ENCODE data around the gene NCOA5.

NCOA5 gene

DNA sequence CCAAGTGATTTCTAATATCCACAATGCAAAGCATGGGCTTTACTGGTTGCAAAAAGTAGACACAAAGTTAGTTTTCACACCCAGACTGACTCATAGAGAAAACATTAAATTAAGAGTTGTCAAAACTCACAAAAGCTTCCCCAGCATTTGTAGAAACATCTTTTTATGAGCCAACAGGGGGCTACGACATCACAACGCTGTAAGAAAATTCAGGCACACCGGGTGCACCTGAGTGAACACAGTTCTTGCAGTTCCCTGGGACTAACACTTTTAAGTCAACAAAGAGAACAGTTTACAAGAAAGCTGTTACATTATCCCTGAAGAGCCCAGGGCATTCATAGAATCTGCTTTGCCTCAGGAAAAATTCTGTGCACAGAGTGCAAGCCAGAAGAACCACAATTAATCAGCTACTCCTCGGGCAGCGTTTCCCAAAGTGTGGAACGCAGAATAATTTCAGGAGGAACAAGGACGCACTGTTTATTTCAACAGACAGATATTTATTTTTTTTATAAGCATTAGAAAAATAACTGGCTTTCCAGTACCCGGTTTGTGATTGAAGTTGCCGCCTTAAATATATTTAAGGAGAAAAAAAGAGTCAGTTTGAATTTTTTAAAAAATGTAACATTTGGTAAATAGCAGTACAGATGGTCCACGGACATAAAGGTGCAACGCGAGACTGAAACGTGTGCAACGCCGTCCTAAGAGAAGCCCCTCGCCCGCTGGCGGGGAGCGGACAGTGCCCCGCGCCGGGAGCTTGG lies 1.2 kb downstream of the NCOA5 start:
- peak; percentile 38 for DNase-seq

DNA sequence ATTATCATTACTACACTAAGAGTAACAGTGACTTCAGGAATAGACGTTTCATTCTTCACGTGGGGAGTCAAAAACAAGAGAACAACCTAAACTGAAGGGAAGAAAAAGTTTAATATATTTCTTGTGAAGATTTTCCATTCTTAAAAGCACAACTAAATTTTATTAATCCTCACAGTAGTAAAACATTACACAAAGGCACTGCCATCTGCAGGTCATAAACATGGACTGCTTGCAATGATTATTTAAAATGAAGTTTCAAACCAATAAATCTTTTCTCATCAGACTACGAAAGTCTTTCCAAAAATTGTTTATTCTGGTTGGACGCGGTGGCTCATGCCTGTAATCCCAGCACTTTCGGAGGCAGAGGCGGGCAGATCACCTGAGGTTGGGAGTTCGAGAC lies 2.6 kb downstream of the NCOA5 start:
- no peak for DNase-seq

DNA sequence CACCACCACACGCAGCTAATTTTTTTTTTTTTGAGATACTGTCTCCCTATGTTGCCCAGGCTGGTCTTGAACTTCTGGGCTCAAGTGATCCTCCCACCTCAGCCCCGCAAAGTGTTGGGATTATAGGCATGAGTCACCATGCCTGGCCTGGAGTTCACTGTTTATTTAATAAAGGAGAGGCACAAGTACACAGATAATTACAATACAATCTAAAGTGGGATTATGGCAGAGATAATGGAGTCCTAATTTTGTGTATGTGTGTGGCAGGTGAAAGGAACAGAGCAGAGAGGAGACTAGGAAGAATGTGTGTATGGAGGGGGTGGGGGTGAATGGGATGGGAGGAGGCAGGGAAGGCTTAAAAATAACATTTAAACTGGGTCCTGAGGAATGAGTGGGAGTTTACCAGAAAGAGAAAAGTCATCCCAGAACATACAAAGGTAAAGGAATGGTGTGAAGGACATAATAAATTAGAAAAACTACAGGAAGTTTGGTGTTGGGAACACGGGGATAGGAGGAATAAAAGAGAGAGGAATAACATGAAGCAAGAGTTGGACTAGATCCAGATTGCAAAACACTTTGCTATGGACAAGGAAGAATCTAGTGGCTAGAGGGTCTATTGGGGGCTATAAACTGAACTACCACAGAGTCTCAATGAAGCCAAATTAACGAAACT lies 4.4 kb downstream of the NCOA5 start:
- no peak for DNase-seq

DNA sequence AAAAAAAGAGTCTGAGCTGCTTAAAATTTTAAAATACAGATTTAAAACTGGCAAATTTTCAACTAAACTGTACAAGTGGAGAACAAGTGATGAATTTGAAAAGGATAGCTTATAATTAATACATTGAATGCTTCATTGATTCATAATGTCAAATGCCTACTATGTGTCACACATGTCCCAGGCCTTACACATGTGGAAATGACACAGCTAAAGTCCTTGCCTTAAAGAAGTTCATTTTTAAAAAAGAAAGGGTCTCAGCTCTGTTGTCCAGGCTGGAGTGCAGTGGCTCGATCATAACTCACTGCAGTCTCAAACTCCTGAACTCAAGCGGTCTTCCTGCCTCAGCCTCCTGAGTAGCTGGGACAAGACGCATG lies 5.0 kb downstream of the NCOA5 start:
- no peak for DNase-seq

DNA sequence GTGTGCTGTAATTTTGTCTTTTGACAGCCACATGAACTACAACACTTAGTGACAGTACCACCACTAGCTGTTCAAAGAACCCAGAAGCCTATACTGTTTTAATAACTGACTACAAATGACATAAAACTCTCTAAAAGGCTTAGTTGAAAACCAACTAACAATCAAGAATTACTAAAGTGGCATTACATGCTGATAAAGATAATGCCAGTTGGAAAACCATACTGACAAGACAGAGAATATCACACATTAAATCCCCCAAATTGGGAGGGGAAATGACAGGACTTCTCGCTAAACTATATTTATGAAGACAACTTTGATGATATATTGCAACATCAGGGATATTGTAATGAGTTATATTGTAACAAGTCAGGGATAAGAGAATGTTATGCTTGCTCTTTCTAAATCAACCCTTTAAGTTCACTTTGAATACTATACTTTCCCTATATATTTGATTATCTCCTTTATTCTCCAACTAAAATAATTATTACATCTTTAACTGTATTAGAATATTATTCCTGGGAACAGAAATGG lies 6.2 kb downstream of the NCOA5 start:
- no peak for DNase-seq

DNA sequence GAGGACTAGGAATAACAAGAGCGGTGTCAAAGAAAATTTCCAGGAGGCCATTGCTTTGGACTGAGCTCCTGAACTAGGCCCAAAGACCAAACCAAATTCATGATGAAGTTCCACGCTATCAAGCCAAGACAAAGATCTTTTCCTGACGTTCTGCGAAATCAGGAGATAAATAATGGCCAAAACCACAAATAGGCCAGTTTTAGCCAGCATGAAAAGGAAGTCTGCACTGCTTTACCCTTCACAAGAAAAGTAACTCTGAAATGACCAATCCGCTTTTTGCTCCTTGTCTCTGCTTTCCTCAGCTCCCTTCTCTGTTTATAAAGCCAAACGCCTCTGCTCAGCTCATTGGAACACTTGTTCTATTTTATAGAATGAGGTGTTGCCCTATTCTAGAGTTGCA lies 6.7 kb downstream of the NCOA5 start:
- no peak for DNase-seq

DNA sequence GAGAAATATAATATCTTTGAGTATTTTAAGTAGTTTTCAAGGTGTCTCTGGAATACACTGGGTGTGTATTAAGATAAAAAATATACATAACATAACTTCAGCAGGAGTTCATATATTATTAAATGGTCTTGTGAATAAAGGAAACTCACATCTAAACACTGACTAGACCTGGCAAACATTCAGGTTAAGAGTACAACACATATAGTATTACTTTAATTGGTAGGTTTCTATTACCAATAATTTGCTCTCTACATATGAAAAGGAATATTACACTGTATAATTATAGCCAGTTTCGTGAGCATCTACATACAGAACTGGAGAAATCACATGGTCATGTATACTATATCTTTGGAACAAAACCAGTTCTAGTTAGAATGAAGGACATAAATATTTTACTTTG lies 8.7 kb downstream of the NCOA5 start:
- no peak for DNase-seq

DNA sequence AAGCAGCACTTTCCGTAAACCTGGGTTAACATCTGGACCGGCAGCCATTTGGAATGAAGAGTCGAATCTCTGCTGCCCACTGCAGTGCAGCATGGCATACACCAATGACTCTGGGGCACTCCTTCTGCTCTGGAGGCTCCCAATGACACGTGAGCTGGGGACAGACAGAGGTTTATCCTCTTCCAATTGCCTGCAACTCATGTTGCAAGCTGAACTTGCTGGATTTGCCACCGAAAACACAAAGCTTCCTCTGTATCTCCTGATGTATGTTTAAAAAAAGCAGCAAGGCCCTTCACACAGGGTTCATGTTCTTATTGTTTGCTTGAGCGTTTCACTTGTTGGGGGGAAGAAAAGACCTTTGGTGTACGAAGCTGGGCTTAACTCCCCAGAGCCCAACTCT lies 10.8 kb downstream of the NCOA5 start:
- no peak for DNase-seq

DNA sequence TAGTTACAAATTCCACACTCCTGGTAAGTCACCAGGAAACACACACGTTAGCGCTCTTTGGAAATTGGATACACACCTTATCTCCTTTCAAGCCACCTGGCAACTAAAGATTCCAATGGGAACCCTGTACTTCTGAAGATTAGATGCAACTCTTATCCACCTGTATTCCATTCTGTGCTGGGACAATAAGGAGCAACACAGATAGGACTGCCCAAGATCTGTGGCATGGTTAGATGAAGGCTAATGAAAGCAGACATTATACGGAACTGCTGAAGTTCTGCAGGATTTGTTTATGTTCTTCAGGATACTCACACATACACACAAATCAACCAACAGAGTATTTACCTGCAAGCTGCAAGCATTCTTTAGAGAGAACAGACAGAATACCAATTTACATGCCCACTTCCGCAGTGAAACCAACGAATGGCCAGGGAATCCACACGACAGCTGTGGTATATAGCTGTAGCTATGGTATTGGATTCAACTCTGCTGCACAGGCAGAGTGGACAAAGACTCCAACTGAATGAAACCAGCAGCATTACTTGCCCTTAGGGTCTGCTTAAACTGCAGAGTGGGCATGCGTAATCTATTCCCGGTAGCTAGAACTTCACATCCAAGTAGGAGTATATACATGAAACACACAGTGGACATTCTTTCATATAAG lies 12.0 kb downstream of the NCOA5 start:
- no peak for DNase-seq

DNA sequence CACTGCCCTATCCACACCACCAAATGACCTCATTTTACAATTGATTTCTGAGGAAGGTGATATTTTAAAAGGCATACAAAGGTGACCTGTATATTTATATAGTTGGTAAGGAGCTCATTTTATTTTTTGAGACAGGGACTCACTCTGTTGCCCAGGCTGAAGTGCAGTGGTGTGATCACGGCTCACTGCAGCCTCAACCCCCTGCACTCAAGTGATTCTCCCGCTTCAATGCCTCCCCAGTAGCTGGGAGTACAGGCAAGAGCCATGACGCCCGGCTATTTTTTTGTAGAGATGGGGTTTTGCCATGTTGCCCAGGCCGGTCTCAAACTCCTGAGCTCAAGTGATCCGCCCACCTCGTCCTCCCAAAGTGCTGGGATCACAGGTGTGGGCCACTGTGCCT lies 13.0 kb downstream of the NCOA5 start:
- no peak for DNase-seq

DNA sequence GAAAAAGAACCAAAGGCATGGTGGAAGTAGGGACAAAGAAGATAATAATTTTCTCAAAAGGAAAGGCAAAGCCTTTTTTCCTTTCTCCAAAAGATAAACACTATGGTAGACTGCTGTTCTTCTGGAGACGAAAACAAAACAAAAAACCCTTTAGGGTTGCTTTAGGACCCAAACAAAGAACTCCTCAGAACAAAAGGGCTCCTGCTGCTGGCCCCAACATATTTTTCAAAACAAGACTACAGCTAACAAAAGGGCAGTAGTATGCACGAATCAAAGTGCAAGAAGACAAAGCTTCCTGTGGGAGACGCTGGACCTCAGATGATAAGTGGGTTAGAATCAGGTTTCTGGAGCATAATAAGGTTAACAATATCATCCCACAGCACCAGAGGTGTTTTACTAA lies 15.8 kb downstream of the NCOA5 start:
- no peak for DNase-seq

DNA sequence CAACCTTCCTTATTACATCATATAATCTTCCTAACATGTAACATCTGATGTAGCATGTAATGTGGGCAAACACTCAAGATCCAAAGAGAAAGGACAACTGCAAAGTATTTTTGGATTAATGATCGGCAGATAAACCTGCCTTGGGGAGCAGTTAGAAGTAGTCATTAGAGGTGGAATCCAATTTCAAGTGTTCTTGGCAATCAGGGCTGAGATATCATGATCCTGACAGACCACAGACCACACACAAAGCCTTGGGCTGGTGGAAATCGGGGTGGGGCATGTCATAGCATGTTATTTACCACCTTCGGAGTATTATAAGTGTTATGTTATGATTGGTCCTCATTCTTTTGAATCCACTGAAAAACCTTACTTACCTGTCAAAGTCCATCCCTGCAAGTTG lies 16.3 kb downstream of the NCOA5 start:
- DNase-seq, result no peak

DNA sequence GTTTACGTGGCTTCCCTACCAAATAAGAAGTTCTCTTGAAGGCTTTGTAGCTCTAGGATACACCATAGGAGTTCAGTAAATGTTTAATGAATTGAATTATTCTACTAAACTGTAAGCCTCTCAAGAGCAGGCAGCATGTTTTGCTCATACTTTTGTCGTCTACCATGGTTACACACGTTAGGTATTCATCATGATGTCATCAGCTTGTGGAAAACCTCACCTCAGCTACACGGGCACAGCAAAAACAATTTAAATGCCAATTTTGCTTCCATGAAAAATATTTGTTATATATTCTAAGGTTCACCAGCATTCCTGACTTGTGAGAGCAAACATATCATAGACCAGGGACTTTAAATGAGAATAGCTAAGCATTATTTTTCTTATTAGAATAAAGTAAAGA lies 16.7 kb downstream of the NCOA5 start:
- no peak for DNase-seq

DNA sequence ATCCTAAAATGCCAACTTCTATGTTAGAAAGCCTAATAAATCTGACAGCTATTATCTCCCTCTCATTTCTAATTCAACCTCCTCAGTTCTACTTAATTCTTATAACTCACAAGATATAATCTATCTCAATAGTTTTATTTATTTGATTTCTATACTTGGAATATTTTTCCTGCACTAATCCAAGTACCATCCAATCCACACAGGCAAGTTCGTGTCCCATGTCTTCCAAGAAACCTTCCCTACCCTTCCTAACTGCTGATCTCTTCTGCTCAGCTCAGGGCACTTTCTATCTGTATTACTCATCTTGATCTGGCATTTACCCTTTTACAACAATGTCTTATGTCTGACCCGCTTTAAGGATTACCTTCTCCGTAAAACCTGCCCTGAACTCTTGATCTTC lies 18.2 kb downstream of the NCOA5 start:
- DNase-seq, result no peak

DNA sequence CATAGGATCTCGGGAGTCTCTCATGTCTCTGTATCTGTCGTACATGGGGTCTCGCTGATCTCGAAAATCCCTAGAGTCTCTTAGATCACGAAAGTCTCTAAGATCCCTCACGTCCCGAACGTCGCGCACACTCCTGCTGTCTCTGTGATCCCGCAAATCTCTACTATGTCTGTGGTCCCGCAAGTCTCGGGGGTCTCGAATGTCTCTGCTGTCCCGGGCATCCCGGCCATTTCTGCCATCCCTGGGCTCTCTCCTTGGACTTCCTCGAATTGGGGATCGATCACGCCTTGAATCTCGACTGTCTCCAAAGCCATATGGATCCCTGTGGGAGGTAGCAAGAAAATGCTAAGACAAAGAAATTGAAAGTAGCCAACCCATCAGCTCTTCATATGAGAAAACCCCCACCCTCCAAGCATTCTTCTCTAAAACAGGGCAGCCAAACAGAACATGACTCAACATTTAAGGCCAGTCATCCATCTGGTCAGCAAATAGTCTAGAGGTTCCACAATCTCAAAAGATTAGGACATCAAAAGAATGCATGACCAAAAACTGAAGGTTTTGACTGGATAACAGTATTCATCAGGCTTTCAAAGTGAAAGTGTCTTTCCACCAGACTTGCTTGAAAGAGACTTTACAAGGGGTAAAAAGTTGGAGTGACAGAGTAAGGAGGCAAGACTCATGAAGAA lies 19.4 kb downstream of the NCOA5 start:
- no peak for DNase-seq

DNA sequence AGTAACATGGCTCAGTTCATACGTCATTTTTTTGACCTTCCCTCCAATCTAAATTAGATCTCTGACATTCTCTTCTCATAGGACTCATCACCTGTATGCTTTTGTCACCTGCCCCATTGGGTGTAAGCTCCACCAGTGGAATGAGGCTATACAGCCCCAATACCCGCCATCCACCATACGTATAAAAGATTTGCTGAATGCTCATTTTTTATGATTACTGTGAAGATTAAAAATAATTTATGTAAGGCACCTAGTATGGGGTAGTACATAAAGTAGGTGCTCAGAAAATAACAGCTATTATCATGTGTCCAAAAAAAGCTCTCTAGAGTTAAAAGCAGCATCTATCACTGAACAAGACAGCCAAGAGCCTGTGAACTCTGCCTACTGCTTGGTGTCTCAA lies 24.1 kb downstream of the NCOA5 start:
- no peak for DNase-seq

DNA sequence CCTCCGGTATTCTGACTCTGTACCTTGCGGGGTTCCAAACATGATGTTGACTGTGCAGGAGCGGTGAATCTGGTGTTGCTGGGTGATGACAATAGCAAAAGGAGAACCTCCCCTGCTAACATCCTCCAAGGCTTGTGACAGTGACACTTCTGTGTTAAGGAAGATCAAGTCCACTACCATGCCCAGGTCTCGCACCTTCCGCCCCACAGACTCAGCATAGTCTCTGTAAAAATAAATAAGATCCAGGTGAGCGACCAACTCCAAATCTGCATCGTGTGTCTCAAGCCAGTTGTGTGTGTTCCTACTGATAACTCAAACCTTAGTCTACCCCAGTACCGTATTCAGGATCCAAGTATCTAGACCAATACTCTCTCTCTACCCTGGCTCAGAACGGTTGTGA lies 24.8 kb downstream of the NCOA5 start:
- no peak for DNase-seq

DNA sequence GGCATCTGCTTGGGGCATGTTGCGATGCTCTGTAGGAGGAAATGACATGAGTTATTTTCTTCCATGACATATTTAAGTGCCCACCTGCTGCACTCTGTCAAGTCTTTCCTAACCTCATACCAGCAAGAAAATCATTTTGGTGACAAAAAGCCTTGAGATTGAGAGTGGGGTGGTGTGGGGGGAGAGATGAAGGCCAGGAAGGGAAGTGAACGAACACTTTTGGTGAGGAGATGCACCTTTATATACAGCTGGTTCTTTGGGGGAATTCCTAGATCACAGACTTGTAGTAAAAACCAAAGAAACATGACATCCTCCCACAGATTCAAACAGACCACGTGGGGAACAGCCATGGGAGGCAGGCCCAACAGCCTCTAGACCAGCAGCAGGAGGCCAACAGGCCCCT lies 26.1 kb downstream of the NCOA5 start:
- DNase-seq, result peak; percentile 55

DNA sequence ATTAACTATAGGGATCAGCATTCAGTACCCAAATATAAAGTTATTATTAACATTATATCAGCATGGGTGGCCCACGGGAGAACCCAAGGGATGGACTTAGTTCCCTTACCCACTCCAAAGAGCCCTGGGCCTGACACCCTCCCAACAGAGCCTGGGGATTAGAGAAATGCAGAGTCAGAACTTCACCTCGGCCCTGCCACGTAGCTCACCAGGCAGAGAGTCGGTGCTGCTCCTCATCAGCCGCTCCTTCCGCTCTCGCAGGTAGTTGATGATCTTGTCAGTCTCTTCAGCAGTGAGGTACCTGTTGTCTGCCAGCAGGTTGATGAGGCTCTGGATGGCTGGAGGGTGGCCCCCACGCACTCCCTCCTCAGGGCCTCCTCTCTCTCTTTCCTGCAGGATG lies 26.6 kb downstream of the NCOA5 start:
- DNase-seq, result no peak

DNA sequence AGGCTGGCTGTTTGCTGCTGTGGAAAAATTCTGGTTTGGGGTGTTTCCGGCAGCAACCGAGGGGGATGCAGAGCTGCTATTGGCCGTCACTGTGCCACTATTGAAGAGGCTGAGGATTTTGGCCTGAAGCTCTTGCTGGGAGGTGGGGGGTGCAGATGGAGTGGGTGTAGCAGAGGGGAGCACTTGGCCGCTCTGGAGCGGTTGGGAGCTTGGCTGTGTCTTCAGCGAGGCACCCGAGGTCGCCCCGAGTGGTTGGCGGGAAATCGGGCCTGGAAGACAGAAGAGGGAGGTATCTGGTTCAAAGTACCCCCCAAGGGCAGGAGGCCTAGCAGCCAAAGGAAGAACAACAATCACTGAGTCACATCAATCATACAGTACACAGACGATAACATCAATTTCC lies 27.1 kb downstream of the NCOA5 start:
- DNase-seq, result no peak

DNA sequence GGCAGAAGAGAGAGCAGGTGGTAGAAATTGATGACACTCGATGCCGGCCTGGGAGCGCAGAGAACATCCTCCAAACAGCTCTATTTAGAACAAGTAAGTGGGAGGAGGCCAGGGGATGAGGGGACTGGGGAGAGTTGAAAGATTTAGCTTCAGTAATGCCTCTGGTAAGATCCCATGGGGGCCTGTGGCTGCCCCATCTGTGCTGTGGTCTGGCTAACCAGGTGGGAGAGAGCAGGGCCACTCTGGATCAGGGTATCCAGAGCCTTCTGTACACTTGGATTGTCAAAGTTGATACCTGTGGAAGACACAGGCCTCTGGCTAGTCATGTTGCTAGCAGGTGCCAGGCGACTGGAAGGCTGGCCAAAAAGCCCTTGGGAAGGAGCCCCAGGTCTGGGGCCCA lies 27.6 kb downstream of the NCOA5 start:
- no peak for DNase-seq

DNA sequence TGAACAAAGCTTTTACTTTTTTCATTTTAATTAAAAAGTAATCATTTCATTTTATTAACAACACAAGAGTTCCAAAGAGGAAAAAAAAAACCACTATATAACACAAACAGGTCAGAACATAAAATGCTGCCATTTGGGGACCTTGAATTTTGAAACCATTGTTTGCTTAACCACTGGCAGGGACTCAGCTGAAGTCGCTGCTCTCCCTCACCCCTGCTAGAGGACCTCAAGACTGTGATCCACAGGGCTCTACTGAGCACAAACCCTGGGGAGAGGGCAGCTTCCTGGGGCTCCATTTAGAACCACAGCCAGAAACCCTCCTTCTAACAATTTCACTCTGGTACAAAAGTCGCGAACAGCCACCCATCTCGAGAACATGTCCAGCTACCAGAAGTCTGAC lies 28.8 kb downstream of the NCOA5 start:
- no peak for DNase-seq

DNA sequence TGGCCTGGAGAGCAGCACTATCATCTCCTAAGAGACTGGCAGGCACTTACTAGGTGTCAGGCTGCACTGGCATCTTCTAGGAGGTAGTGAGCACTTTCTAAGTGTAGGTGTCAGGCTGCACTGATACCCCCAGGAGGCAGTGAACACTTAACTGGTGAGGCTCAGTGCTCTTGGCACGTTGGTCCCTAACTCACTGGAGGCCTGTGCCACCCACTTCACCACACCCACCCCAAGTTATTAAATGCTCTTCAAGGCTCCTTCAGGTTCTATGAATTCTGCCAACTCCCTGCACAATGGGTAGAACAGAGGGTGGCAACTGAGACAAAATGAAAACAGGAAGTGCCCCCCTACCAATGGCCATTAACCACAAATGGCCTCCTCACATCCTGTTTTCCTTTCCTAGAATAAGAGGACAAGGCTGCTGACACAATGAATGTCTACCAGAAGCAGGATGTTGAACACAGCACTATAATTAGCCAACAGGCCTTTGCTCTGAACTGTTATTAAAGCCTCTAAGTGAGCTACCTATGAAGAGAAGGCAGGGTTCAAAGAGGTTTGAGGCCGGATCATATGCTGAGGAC lies 29.4 kb downstream of the NCOA5 start:
- peak; percentile 51 for DNase-seq

Data from activated CD4-positive, alpha-beta T cell treated with anti-CD3 and anti-CD28 coated beads, Interleukin-10, Interleukin-2, amounts not matched to agents 100 ng/mL and 50 ng/mL, durations not matched to agents 16 hours and 8 hours (primary cell).